ACC112 (cell line): ENCODE measurements around the gene TMEM30B.

Experiments
- H2AFZ ChIP-seq: fragments of 200-600 bp; sonication (generic); one replicate; pipeline ENCODE4 v1.6.0; 2017; ENCODE audit warnings: antibody characterized with exemption, low read length; ENCODE audit not compliant: unreplicated experiment
- H3K27ac ChIP-seq: fragments of 200-600 bp; sonication (generic); 2 replicates; pipeline ENCODE4 v1.5.1; 2014; ENCODE audit warnings: low read depth, mild to moderate bottlenecking, antibody characterized with exemption, low read length, moderate library complexity
- H3K27me3 ChIP-seq: fragments of 200-600 bp; sonication (generic); 2 replicates; pipeline ENCODE4 v1.6.1; 2014; ENCODE audit warnings: mild to moderate bottlenecking, antibody characterized with exemption, low read length, moderate library complexity, mixed read lengths; ENCODE audit not compliant: insufficient read depth
- H3K36me3 ChIP-seq: fragments of 200-600 bp; sonication (generic); 2 replicates; pipeline ENCODE4 v1.6.1; 2016; ENCODE audit warnings: mild to moderate bottlenecking, antibody characterized with exemption, low read length, moderate library complexity, mixed read lengths; ENCODE audit not compliant: insufficient read depth
- H3K4me1 ChIP-seq: fragments of 200-600 bp; sonication (generic); one replicate; pipeline ENCODE4 v1.6.1; 2016; ENCODE audit warnings: low read length, mixed read lengths; ENCODE audit not compliant: insufficient read depth, unreplicated experiment, control insufficient read depth
- H3K4me3 ChIP-seq: fragments of 200-600 bp; sonication (generic); 2 replicates; pipeline ENCODE4 v1.5.1; 2014; ENCODE audit warnings: mild to moderate bottlenecking, low read depth, low read length
- H3K79me2 ChIP-seq: fragments of 200-600 bp; sonication (generic); one replicate; pipeline ENCODE4 v1.6.0; 2016; ENCODE audit warnings: low read length; ENCODE audit not compliant: control insufficient read depth, unreplicated experiment, insufficient read depth

The TMEM30B gene

GRCh38 chr14:61234215-61234916 is 46.8 kb downstream of the TMEM30B start:
- H2AFZ ChIP-seq, result no peak overlapping the region
- H3K36me3 ChIP-seq, result no peaks in the 10 kb centered on the region
- no peak overlapping the region for H3K4me3 ChIP-seq
- H3K27ac ChIP-seq, result no peak overlapping the region
- no peaks in the 10 kb centered on the region for H3K79me2 ChIP-seq
- no peaks in the 10 kb centered on the region for H3K27me3 ChIP-seq
- no peaks in the 10 kb centered on the region for H3K4me1 ChIP-seq

GRCh38 chr14:61233436-61233956 is 47.6 kb downstream of the TMEM30B start:
- Histone ChIP-seq H2AFZ (no peak overlapping the region), H3K27ac (no peak overlapping the region), H3K4me1 (no peaks in the 10 kb centered on the region), H3K27me3 (no peaks in the 10 kb centered on the region), H3K79me2 (no peaks in the 10 kb centered on the region), H3K4me3 (no peak overlapping the region), H3K36me3 (no peaks in the 10 kb centered on the region)

DNA sequence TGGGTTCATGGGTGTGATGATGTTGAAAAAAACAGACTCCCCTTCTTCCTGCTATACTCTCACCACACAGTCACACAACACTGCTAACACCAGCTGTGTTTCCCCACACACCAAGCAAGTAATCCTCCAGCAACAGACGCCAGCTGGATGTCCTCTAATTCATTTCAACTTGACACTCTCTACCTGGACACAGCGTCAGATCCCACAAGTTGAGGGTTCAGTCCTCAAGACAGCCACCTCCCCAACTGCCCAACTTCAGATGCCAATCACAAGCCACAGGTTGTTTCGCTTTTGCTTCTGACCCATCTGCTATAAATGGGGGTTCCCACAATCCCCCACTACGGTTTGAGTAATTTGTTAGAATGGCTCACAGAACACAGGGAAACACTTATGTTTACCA is 49.3 kb downstream of the TMEM30B start:
- Histone ChIP-seq H3K27me3 (no peaks in the 10 kb centered on the region), H3K79me2 (no peaks in the 10 kb centered on the region), H3K4me1 (peaks cover 5% of the 10 kb centered on the region), H3K27ac (no peak overlapping the region), H2AFZ (no peak overlapping the region), H3K36me3 (no peaks in the 10 kb centered on the region), H3K4me3 (no peak overlapping the region)

DNA sequence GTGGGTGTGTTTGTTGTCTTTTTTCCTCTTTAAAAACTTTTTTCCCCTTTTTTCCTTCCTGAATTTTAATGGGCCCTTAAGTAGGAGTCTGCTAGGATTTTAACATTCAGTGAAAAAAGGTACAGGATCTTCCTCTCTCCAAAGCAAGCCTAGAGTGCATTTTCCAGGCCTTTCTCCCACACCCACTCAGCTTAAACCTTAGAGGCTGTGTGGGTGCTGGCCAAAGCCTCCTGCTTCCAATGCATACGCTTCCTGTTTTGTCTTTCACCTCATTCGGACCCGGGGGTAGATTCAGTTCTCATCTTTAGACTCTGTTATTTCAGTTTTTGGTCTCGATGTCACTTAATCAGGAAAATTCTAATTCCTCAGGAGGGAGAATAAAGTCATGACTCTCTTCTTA is 51.2 kb downstream of the TMEM30B start:
- Histone ChIP-seq H3K4me3 (no peak overlapping the region), H2AFZ (peak overlapping the region; percentile 79), H3K27ac (no peak overlapping the region), H3K27me3 (no peaks in the 10 kb centered on the region), H3K4me1 (peaks cover 10% of the 10 kb centered on the region), H3K36me3 (no peaks in the 10 kb centered on the region), H3K79me2 (no peaks in the 10 kb centered on the region)

DNA sequence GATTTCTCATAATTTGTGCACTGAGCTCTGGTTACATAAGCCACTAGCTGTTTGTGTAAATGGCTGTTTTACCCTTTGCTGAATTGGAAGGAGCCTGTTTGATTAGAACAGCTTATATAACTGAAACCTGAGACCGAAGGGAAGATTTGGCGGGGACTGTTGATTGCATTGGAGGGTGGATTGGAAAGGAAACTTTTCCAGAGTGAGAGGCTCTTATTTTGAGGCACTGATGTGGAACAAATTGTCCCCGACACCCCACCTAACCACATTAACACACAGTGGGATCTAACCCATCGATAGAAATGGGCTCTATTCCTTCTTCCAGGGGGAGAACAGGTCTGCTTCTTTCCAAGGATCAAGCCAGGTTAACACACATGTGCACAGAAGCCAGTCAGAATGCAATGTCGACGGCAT is 51.7 kb downstream of the TMEM30B start:
- H3K79me2 ChIP-seq, result no peaks in the 10 kb centered on the region
- H3K36me3 ChIP-seq, result no peaks in the 10 kb centered on the region
- H3K4me3 ChIP-seq, result no peak overlapping the region
- peaks cover 10% of the 10 kb centered on the region for H3K4me1 ChIP-seq
- no peaks in the 10 kb centered on the region for H3K27me3 ChIP-seq
- H2AFZ ChIP-seq, result no peak overlapping the region
- no peak overlapping the region for H3K27ac ChIP-seq

- Histone ChIP-seq H3K36me3 (no peaks in the 10 kb centered on the region), H2AFZ (no peak overlapping the region), H3K4me3 (no peak overlapping the region), H3K27me3 (no peaks in the 10 kb centered on the region), H3K4me1 (peaks cover 13% of the 10 kb centered on the region), H3K79me2 (no peaks in the 10 kb centered on the region), H3K27ac (no peak overlapping the region)
These were observed 53.1 kb downstream of the TMEM30B start for GRCh38 chr14:61227884-61228591.
